GM12873 (cell line): ENCODE results near the gene MECR.

Source experiments
- CTCF ChIP-seq: IDR thresholded peaks from 2 replicates; pipeline ENCODE4 v1.5.1; 2012; ENCODE audit warnings: low read depth, mild to moderate bottlenecking, moderate library complexity, low read length, control low read depth; ENCODE audit not compliant: insufficient read depth; ENCODE audit errors: missing control alignments

Gene MECR

GRCh38 chr1:29180497-29181412 lies 50.0 kb downstream of the MECR start:
- TF ChIP-seq CTCF, result no peak

GRCh38 chr1:29179641-29180184 lies 51.0 kb downstream of the MECR start:
- TF ChIP-seq CTCF, result no peak

GRCh38 chr1:29177022-29177705 lies 53.6 kb downstream of the MECR start:
- no peak for TF ChIP-seq CTCF

GRCh38 chr1:29176576-29176975 lies 54.2 kb downstream of the MECR start:
- no peak for TF ChIP-seq CTCF

GRCh38 chr1:29172415-29172939 lies 58.3 kb downstream of the MECR start:
- TF ChIP-seq CTCF, result no peak

GRCh38 chr1:29171521-29171920 lies 59.2 kb downstream of the MECR start:
- no peak for TF ChIP-seq CTCF

- TF ChIP-seq CTCF, result no peak
Observed at GRCh38 chr1:29171089-29171488, 59.6 kb downstream of the MECR start.
